HG02642 (cell line): ENCODE results near the gene SAMD4A.
"Not testable (repeated sequence)": the region's sequence is repeated elsewhere in the genome, so short reads cannot be mapped to it uniquely, and the experiment has no call there.

Experiments
- ATAC-seq: cut with Tn5 transposase; IDR thresholded peaks from one replicate; pipeline ENCODE4 v1.9.1; 2021; ENCODE audit warnings: mild to moderate bottlenecking; ENCODE audit not compliant: unreplicated experiment, poor library complexity

Gene SAMD4A

DNA sequence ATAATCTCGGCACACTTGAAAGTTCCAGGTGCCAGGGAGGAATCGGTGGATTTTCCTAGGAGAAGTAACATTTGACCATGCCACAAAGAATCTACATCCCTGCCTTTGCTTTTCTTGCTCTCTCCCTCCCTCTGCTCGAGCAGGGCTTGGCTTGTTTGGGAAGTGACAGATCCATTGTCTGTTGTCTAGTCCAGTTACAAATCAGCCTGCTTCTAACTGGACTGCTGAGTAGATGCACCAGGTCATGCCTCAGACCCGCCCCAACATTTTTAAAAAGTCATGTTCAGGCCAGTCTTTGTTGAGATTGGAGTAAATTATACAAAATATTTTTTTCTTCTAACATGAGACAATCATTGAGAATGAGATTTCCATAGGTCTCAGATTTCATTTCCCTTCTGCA is 182.3 kb downstream of the SAMD4A start:
- ATAC-seq = no peak

GRCh38 chr14:54749727-54750126 is 182.8 kb downstream of the SAMD4A start:
- no peak for ATAC-seq

- not testable (repeated sequence) for ATAC-seq
These were observed 185.7 kb downstream of the SAMD4A start for GRCh38 chr14:54752611-54753010.

DNA sequence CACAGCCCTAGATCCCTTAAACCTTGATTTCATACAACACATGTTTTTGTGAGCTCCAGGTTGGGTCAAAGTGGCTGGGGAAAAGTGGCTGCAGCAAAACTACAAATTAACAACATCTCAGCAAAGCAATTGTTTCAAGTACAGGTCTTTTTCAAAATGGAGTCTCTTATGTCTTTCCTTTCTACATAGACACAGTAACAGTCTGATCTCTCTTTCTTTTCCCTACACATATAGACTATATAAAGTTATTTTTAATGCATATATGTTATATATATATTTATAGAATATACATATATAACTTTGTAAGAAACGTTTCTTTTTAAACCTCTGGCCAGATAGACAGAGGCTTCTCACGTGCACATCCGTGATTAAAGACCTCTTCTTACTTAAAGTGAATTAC is 186.5 kb downstream of the SAMD4A start:
- not testable (repeated sequence) for ATAC-seq

- no peak for ATAC-seq
These were observed 187.2 kb downstream of the SAMD4A start for GRCh38 chr14:54754116-54754622.

- no peak for ATAC-seq
These were observed 187.9 kb downstream of the SAMD4A start for GRCh38 chr14:54754623-54755386.

- ATAC-seq = no peak
These were observed 189.9 kb downstream of the SAMD4A start for GRCh38 chr14:54756656-54757392.

DNA sequence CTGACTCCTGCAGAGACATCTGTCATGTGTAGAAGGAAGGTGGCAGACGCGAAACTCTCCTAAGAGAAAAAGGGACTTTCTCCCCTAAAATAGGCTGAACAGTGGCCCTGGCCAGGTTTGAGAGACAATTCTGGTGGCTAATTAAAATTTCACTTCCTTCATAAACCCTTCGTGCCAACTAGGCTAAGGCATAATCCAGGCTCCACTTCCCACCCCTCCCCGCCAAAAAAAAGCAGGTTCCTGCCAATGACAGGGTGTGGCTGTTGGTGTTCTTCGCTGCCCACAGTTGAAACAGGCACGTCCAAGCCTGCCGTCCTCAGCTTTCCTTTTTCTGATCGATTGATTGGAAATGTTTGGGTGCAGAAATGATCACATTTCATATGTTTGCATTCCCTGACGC is 191.1 kb downstream of the SAMD4A start:
- ATAC-seq = no peak

DNA sequence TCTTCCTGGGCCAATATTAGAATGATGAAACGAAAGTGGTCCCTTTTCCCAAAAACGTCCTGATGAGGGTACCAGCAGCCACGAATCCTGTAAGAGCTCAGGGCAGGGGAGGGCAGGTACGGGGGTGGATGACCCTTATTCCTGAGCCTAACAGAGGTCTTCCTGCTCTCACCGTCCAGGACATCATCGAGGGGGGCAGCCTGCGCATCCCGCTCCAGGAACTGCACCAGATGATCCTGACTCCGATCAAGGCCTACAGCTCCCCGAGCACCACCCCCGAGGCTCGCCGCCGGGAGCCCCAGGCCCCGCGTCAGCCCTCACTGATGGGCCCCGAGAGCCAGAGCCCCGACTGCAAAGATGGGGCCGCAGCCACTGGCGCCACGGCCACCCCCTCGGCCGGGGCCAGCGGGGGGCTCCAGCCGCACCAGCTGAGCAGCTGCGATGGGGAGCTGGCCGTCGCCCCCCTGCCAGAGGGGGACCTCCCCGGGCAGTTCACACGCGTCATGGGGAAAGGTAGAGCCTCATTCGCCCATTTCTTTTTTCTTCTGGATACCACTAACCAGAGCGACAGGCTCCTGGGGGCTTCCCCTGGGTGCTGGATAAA is 193.2 kb downstream of the SAMD4A start:
- ATAC-seq = no peak

- ATAC-seq = no peak
These were observed 194.1 kb downstream of the SAMD4A start for GRCh38 chr14:54760866-54761575.

GRCh38 chr14:54761835-54762234 is 194.9 kb downstream of the SAMD4A start:
- no peak for ATAC-seq

- ATAC-seq = no peak
These were observed 195.4 kb downstream of the SAMD4A start for GRCh38 chr14:54762296-54762695.

DNA sequence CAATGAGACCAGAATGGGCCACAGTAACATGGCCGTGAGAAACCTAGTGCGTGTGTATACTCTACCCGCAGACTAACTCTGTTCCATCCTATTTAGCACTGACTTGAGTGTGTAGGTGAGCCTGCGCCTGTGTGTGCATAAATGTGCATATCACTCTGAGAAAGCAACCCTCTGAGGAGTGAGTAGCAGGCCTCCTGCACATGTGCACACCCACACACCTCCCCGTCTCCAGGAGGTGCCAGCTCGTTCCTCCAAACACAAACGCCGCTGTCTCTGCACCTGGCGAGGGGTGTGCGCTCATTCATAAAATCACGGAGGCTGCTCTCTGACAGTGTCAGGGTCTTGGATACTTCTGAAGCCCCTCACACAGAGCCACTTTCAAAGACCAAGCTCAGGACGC is 196.8 kb downstream of the SAMD4A start:
- ATAC-seq = no peak

DNA sequence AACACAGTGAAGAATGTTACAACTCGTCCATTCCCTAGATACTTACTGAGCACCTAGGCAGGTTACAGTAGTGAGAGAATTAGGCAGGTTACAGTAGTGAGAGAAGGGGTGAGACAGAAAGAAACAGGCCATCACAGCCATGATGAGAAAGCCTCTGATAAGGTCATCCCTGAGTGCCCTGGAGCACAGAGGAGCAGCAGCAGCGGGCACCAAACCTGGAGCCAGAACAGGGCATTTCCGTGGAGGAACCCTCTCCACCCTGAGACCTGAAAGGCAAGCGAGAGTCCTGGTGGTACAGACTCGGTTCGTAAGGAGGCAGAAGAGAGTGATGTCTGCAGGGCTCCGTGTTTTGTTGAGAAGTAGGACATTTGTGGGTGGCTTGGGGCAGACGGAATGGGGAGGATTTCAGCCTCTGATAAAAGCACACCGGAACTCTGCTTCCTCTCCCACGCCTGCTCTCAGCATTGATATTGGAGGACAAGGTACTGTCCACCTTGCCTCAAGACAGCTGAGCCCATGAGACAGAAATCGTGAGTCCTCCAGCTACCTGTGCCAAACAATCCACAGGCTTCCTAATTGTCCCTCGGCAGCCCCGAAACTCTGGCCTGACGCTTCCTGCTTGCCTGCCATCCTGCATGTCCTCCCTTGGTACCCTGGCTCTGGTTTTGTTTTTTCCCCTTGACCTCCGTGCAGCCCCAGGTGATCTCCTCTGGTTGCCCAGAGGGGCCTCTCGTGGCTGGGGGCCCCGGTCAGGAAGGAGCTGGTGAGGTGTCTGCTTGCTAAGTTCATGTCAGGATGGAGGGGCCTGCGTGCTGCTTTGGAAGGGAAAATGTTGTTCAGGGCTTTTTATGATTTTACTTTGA is 199.6 kb downstream of the SAMD4A start:
- no peak for ATAC-seq

DNA sequence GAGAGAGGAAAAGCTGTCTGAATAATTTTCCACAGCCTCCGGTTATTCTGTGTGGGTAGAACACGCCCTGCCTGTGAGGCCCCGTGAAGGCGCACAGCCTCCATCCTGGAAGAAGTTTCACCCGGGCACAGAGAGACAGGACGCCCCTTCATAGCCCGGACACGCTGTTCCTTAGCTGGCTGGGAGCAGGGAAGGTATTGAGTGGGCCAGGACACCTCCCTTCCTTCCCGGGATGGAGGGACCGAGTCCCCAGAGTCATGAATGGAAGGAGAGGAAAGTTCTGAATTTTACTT is 200.2 kb downstream of the SAMD4A start:
- ATAC-seq = no peak

GRCh38 chr14:54767450-54767849 is 200.5 kb downstream of the SAMD4A start:
- ATAC-seq = no peak

GRCh38 chr14:54768501-54769129 is 201.7 kb downstream of the SAMD4A start:
- no peak for ATAC-seq

- no peak for ATAC-seq
These were observed 203.3 kb downstream of the SAMD4A start for GRCh38 chr14:54769951-54770863.
